ENCODE results near the gene PTPRA.
"Not testable (repeated sequence)": the region's sequence is repeated elsewhere in the genome, so short reads cannot be mapped to it uniquely, and the experiment has no call there.

The PTPRA gene

DNA sequence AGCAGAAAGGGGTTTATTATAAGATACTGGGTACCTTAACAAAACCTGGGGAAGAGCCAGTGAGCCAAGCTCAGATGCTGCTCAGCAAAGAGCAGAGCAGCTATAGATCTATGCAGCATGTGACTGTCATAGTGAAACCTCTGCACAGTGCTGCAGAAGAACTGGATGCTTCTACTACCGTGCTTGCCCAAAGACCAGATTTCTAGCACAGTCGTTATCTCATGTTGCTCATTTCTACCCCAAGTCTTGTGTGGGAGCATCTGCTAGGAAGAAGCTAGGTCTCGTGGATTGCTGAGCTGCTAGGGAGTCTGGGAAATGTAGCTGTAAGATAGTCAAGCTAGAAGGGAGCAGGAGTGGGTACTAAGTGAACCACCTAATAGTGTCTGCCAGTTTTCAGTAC lies 138.5 kb downstream of the PTPRA start:
- no peak for FAIRE-seq

DNA sequence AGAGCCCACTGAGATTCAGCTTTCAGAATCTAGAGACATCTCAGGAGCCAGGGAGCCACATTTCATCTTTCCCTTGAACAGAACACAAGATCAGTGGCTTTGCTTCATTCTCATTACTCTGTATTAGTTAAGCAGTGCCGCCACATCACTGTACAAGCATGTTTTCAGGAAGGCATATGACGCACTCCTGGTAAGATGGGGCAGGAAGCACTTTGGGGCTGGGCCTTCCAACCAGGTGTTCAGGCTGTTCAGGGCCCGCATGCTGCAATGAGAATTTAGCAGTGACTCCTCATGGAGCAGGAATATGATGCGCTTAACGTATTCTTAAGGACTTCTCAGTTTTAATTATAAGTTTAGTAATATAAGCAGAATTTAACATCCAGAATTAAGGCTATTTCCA lies 140.5 kb downstream of the PTPRA start:
- FAIRE-seq, result no peak

DNA sequence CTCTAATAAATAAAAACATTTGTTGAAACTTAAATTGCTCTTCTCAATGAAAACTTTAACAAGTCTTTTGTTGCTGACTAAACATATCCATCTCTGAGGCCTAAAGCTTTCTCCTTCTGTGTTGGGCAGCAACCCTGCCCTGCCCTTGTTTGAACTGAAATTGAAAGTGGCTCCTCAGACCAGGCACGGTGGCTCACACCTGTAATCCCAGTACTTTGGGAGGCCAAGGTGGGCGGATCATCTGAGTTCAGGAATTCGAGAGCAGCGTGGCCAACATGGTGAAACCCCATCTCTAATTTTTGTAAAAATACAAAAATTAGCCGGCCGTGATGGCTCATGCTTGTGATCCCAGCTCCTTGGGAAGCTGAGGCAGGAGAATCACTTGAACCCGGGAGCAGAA lies 140.9 kb downstream of the PTPRA start:
- no peak for FAIRE-seq

DNA sequence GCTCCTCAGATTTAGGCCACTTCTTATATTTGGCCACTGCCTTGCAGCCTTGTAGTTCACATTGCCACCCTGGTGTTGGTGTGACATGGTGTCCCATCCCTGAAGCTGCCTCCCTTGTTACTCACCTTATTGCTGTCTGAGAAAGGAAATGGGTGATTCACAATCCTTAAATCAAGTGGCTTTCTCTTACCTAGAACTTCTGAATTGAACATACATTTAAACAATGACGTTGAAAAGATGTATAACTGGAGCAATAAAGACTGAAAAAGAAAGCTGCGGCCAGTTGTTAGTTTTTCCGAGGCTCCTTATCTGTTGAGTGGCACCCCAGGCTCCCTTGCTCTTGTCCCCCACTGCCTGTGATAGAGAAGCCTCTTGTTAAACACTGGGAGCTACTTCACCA lies 141.4 kb downstream of the PTPRA start:
- FAIRE-seq, result no peak

DNA sequence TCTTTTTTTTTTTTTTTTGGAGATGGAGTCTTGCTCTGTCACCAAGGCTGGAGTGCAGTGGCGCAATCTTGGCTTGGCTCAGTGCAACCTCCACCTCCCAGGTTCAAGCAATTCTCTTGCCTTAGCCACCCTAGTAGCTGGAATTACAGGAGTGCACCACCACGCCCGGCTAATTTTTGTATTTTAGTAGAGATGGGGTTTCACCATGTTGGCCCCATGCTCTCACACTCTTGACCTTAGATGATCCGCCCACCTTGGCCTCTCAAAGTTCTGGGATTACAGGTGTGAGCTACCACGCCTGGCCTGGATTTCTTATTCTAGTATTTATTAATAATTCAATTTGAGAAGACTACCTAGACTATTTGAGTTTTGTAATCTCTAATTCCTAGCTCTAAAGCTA lies 142.0 kb downstream of the PTPRA start:
- not testable (repeated sequence) for FAIRE-seq

DNA sequence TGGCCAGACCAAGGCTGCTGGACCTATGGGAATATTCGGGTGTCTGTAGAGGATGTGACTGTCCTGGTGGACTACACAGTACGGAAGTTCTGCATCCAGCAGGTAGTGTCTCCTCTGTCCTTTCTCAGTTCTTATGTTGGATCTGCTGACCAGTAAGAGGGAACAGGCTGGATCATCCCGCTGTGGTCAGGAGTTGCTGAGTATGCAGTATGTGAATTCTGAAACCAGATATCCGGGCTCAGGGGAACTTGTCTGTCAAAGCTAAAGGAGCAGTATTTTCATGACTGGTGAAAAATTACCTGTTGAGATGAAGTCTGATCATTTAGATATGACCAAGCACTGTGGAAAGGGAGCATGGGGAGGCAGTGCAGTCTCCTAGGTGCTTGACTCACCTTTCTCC lies 148.0 kb downstream of the PTPRA start:
- FAIRE-seq, result no peak

DNA sequence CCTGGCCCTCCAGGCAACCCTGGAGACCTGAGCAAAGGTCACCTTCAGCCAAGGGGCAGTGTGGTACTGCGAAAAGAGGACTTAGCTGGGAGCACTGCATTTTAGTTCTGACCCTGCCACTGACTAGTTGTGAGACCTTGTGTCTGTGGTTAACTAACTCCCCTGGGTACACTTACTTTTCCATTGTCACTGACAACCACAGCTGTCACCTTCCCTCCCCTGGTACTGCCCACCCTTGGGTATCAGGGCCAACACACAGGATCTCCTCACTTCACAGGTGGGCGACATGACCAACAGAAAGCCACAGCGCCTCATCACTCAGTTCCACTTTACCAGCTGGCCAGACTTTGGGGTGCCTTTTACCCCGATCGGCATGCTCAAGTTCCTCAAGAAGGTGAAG lies 148.5 kb downstream of the PTPRA start:
- no peak for FAIRE-seq

DNA sequence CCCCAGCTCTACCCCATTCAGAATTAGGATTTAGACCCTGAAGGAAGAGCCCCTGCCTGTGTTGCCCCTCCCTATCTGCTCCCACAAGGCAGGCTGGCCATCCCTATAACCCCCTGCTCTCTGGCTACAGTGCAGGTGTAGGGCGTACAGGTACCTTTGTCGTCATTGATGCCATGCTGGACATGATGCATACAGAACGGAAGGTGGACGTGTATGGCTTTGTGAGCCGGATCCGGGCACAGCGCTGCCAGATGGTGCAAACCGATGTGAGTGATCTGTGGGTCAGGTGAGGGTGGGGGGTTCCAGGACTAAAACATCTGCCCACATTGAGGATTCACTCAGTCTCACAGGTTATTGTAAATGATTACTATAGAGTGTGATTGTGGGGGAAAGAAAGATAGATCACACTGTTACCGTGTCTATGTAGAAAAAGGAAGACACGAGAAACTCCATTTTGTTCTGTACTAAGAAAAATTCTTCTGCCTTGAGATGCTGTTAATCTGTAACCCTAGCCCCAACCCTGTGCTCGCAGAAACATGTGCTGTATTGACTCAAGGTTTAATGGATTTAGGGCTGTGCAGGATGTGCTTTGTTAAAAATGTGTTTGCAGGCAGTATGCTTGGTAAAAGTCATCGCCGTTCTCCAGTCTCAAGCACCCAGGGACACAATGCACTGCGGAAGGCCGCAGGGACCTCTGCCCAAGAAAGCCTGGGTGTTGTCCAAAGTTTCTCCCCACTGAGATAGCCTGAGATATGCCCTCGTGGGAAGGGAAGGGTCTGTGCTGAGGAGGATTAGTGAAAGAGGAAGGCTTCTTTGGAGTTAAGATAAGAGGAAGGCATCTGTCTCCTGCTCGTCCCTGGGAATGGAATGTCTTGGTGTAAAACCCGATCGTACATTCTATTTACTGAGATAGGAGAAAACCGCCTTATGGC lies 149.5 kb downstream of the PTPRA start:
- not testable (repeated sequence) for FAIRE-seq

DNA sequence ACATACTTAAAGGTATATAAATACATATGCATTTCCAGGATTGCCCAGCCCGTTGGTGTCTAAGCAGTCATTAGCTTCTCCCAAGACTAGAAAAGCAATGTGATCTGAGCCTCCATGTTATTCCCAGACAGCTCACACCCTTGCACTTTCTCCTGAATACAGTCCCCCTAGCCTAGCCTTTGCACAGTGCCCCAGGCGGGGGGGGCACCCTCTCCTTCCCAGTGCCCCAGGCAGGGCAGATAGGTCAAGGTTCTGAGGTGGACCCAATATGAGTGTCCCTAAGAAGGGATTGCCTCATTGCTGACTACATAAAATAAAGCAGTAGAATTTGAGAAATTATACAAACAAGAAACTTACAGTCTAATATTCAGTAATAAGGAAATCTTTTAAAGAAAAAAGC lies 154.7 kb downstream of the PTPRA start:
- no peak for FAIRE-seq

DNA sequence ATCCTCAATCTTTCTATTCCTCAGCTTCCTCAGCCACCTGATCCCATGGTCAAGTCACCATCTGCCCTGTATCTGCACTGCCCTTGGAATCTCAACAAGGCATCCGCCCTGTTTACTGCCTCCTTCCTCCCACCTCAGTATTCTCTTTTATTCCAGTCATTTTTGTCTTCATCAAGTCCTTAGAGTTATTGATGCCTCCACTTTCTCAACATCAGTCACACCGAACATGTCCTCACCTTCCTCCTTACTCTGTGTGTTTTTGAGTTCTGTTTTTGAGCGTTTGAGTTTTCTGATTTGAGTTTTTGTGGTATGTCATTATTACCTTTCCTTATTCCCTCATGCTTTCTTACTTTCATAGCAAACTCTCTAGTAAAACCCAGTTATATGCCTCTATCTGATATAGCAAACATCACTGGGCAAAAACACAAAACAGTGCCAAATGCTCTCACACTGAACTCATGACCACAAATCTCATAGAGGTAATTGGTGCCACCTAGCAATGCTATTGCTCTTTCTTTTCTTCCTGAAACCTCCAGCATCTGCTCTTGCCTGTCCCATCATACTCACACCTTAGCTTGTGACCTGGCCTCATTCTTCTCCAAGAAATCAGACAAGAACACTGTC lies 158.4 kb downstream of the PTPRA start:
- FAIRE-seq, result no peak

DNA sequence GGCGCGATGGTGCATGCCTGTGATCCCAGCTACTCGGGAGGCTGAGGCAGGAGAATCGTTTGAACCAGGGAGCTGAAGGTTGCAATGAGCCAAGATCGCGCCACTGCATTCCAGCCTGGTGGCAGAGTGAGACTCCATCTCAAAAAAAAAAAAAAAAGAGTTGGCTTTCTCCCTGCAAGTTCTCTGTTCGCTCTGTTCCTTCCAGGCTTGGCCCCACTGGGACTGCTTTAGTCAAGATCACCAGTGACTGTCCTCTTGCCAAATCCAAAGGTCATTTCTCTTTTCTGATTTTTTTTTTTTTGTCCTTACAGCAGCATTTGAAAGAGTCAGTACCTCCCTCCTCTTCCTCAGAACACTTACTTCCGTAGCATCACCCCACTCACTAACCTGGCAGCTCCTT lies 159.3 kb downstream of the PTPRA start:
- FAIRE-seq, result no peak

DNA sequence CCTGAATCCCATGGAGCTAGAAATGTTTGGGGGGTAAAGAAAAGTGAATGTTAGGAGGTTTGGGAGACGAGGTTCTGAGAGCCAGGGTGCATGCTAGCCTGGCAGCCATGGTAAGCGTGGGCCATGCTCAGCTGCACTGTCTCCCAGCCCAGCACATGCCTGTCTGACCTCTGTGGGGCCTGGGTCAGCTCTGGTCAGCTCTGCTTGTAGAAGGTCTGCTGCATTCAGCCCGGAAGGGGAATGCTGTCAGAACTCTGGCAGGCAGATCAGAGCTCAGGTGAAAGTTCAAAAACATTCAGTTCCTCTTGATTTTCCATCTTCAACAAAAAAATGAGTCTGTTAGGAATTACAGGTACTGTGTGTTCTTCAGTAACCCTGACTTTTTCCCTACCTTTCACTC lies 164.4 kb downstream of the PTPRA start:
- FAIRE-seq, result no peak

DNA sequence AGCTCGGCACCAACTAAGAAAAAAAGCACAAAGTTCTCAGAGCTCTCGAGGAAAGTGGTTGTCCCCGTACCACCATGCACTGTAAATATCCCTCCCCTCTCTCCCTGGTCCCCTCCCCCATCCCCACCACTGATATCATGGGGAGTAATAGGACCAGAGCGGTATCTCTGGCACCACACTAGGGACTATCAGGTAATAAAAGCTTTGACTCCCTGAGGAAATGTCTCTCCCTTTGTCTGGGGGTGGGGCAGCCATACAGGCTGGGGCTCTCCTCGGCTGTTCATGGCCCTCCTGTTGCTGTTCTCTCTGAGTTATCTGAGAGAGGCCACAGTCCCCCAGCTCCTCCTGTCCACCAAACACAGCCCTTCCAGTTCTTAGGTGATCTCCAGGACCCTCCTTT lies 165.2 kb downstream of the PTPRA start:
- FAIRE-seq, result no peak

DNA sequence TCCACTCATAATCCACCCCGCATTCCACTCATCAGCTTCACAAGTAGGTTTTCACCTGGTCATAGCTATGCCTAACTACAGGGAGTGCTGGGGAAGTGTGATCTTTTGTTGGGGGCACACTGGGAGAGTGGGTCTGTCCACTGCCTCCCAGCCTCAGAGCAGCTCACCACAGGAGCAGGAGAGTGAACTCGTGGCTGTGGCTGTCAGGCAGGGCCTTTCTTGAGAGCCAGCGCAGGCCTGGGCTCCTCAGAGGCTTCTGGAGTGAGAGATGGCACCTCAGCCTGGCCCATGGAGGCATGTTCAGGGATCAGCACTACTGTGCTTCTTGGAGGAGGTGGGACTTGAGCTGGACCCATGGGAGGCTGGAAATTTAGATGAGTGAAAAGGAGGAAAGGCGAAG lies 166.1 kb downstream of the PTPRA start:
- no peak for FAIRE-seq

DNA sequence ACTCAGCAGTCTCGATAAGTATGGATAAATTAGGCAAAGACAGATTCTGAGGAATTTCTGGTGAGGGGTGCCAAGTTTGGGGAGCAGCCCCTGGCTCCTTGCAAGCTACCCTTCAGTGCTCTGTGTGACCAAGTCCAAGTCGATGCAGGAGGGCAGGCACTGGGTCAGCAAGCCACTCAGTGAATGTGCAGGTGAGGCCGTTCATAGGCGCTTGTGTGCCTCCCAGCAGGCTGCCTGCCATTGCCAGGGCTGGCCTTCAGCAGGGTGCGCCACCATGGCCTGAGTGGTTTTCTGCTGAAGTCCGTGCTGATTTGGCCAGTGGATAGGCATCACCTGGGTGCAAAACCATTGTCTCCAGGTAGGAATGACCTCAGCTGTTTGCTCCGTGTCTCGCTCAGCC lies 166.8 kb downstream of the PTPRA start:
- FAIRE-seq, result no peak

DNA sequence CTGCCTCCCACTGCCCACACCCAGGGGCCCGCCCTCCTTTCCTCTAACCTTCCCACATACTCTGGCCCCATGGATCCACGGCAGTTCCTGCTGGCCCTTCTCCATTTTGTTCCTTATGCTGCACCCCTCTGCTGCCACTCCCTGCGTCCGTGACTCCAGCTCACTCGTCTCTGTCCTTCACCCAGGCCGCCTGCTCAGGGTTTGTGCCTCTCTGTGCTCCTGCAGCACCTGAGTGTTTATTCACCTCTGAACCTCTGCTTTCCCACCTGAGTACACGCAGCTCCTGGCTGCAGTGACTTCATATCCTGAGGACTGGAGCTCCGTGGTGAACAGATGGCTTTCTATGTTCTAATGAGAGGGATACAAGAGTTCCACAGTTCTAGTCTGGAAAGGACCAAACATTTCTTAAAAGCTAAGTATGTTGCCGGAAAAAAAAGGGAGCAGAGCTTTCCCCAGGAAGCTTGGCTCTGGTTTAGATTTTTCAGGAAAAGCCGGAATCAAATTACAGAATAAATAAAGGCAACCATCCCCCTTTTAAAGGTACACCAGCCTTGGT lies 168.7 kb downstream of the PTPRA start:
- FAIRE-seq, result no peak

DNA sequence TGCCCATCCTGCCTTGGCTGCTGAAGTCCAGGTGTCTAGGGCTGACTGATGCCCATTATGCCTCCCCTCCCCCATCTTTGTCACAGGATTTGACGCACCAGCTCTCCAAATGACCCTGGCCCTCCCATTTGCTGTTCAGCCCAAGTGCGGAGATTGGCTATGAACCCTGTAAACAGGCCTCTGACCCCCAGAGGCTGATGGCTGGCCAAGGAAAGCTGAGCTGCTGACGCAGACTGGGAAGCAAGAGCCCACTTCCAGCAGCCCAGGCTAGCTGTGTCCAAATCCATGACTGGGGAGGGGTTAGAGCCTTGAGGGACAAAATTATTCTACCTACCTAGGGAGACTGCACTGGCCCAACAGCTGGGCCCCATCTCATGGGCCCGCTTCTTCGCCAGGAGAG lies 169.3 kb downstream of the PTPRA start:
- FAIRE-seq, result no peak

DNA sequence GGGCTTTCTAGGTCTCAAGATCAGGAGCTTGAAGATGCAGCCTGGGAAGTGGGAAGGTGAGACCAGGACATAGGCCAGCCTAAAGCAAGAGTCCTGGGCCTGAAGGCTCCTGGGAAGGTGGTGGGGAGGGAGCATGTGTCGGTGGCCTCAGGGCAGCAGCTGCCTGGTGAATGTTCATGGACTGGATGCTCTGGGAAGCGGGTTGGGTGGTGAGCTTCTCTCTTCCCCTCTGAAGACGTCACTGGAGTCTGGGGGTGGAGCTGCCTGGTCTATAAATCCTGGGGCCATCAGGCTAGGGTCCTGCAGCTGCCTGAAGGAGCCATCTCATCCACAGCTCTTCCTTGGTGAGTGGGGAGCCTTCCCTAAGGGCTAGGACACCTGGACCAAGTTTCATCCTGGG lies 170.0 kb downstream of the PTPRA start, which contains the start of gene GNRH2:
TSS of gene GNRH2 (plus strand) at position 301 of the 400 bp plus-strand sequence. CDS start 793 bp downstream, outside the sequence.
- FAIRE-seq, result no peak

DNA sequence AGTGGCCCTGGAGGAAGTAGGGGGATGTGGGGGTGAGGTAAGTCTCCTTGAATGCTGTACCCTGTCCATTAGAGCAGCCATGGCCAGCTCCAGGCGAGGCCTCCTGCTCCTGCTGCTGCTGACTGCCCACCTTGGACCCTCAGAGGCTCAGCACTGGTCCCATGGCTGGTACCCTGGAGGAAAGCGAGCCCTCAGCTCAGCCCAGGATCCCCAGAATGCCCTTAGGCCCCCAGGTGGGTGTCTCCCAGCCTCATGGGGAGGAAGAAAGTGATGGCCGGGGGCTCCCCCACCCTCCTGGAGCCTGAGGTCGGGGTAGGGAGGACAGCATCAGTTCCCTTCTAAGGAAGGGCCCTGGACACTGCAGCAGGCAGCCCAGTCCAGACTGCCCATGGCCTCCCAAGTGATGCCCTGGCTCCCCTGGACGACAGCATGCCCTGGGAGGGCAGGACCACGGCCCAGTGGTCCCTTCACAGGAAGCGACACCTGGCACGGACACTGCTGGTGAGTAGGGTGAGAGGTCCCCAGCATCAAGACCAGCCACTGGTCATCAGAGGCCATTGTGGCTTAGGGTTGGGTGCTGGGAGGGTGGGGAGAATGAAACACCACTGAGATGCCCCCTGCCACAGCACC lies 171.2 kb downstream of the PTPRA start:
- FAIRE-seq, result no peak

DNA sequence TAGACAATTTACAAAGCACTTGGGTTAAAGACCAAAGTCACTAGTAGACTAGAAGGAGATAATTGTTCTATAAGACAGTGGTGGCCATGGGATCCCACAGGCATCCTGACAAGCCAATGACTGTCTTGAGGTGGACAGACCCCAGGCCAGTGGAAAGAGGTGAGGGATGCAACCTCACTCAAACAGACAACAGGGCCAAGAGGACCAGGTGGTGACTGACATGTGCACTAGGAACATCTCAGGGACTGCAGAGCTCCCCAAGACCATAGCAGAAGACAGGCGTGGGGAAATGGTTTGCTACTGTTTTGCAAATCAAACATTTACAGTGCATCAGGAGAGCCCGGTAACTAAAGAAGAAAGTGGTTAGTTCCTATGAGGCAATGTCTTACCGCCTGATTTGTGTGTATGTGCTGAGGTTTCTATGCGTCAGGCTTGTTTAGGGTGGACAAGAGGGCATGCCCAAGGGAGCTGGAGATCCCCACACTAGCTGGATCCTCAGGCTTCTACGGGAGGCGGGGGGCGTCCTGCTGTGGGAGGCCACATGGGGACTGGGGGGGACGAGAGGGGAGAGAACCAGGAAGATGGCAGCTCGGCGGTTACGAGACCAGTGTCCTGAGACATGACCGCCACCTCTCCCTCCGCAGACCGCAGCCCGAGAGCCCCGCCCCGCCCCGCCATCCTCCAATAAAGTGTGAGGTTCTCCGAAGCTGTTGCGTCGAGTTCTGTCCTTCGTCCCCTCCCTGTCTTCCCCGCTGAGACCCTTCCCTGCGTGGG lies 171.9 kb downstream of the PTPRA start:
- no peak for FAIRE-seq

DNA sequence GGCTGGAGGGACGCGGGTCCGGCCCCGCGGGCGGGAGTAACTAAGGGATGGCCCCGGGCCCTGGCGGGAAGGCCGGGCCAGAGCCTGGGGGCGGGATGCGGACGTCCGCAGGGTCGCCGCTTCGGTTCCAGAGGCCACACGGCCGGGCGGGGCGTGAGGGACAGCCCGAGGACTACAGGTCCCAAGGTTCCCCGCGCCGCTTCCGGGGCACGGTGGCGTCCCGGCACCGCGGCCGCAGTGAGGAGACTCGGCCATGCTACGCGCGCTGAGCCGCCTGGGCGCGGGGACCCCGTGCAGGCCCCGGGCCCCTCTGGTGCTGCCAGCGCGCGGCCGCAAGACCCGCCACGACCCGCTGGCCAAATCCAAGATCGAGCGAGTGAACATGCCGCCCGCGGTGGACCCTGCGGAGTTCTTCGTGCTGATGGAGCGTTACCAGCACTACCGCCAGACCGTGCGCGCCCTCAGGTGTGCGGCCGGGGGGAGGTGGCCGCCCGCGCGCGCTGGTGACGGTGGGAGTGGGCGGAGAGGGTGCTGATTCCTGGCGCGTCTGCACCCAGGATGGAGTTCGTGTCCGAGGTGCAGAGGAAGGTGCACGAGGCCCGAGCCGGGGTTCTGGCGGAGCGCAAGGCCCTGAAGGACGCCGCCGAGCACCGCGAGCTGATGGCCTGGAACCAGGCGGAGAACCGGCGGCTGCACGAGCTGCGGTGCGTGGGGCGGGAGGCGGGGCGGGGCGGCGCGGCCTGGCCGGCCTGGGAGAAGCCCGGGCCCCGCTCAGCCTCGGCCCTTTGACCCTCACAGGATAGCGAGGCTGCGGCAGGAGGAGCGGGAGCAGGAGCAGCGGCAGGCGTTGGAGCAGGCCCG lies 172.8 kb downstream of the PTPRA start, which contains the start of gene MRPS26:
TSS of gene MRPS26 (plus strand) at position 237 of the 861 bp plus-strand sequence. CDS start at position 254, 17 bp downstream.
- no peak for FAIRE-seq
